Glutamatergic neuron (in vitro differentiated cells): Measurements from ENCODE around the gene KLRG1. TPM values are rescaled to one million over a fixed set of nuclear protein-coding genes. Genes with fewer than 3 reads are reported as not detected.

Source experiments
- DNase-seq: peaks from one replicate; pipeline ENCODE4 v3.0.0; 2022
- H3K27ac Mint-ChIP-seq: one replicate; pipeline ENCODE4 v1.8.0; 2020; ENCODE audit warnings: mild to moderate bottlenecking, mixed read lengths, inconsistent platforms; ENCODE audit not compliant: unreplicated experiment
- H3K27me3 Mint-ChIP-seq: one replicate; pipeline ENCODE4 v1.8.0; 2020; ENCODE audit warnings: mild to moderate bottlenecking, moderate library complexity, mixed read lengths, inconsistent platforms; ENCODE audit not compliant: unreplicated experiment
- H3K36me3 Mint-ChIP-seq: one replicate; pipeline ENCODE4 v1.8.0; 2020; ENCODE audit warnings: mild to moderate bottlenecking, mixed read lengths, inconsistent platforms; ENCODE audit not compliant: unreplicated experiment
- H3K4me1 Mint-ChIP-seq: one replicate; pipeline ENCODE4 v1.8.0; 2020; ENCODE audit warnings: mild to moderate bottlenecking, low read depth, mixed read lengths, inconsistent platforms; ENCODE audit not compliant: unreplicated experiment
- H3K4me3 Mint-ChIP-seq: one replicate; pipeline ENCODE4 v1.8.0; 2020; ENCODE audit warnings: mild to moderate bottlenecking, mixed read lengths, inconsistent platforms; ENCODE audit not compliant: unreplicated experiment
- H3K9me3 Mint-ChIP-seq: one replicate; pipeline ENCODE4 v1.8.0; 2020; ENCODE audit warnings: mild to moderate bottlenecking, moderate library complexity, mixed read lengths, inconsistent platforms; ENCODE audit not compliant: unreplicated experiment
- total RNA-seq: library from RNA; stranded (reverse); fragmentation: NEBNext Ultra II Directional; extraction: Animal tissue kit (Norgen Biotek cat#: 25700); gene quantifications from one replicate; pipeline ENCODE4 v1.2.1, GENCODE V29; 2021; ENCODE audit not compliant: unreplicated experiment
- TF ChIP-seq, protein P1 (sequence below): fragments of 200-600 bp; sonication (generic); IDR thresholded peaks from one replicate; pipeline ENCODE4 v1.5.0; 2021; ENCODE audit not compliant: partially characterized antibody, unreplicated experiment

KLRG1 gene
- total RNA-seq, 1 donor from 2014 or later, result 5.2 TPM

- Mint-ChIP-seq H3K27ac (no peak overlapping the region), H3K4me3 (no peak overlapping the region), H3K9me3 (peaks cover under 1% of the 10 kb centered on the region), H3K36me3 (no peaks in the 10 kb centered on the region), H3K27me3 (peaks cover 2% of the 10 kb centered on the region), H3K4me1 (no peaks in the 10 kb centered on the region)
- no peak for DNase-seq
- TF ChIP-seq, protein P1, sequence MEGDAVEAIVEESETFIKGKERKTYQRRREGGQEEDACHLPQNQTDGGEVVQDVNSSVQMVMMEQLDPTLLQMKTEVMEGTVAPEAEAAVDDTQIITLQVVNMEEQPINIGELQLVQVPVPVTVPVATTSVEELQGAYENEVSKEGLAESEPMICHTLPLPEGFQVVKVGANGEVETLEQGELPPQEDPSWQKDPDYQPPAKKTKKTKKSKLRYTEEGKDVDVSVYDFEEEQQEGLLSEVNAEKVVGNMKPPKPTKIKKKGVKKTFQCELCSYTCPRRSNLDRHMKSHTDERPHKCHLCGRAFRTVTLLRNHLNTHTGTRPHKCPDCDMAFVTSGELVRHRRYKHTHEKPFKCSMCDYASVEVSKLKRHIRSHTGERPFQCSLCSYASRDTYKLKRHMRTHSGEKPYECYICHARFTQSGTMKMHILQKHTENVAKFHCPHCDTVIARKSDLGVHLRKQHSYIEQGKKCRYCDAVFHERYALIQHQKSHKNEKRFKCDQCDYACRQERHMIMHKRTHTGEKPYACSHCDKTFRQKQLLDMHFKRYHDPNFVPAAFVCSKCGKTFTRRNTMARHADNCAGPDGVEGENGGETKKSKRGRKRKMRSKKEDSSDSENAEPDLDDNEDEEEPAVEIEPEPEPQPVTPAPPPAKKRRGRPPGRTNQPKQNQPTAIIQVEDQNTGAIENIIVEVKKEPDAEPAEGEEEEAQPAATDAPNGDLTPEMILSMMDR, result no peak
Measured at GRCh38 chr12:9022592-9022991, 33.2 kb downstream of the KLRG1 start.

DNA sequence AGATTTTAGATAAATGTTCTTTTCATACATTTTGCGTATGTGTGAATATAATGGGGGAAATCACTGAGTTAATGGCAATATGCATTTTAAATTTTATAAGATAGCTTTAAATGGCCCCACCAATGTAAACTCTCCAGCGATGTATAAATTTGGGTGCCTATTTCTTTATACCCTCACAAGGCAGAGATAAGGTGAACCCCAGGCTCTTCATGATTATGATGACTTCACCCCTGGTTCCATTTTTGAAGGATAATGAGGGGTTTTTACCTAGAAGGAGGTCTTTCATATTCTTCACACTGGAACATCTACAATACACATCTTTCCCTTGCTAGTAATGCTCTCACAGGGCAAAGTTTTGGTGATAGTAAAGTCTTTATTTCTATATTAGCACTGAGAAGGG is 35.2 kb downstream of the KLRG1 start:
- peaks cover 4% of the 10 kb centered on the region for H3K27me3 Mint-ChIP-seq
- no peaks in the 10 kb centered on the region for H3K36me3 Mint-ChIP-seq
- H3K9me3 Mint-ChIP-seq, result no peaks in the 10 kb centered on the region
- TF ChIP-seq, protein P1, result no peak
- H3K4me3 Mint-ChIP-seq, result no peak overlapping the region
- no peak overlapping the region for H3K27ac Mint-ChIP-seq
- no peak for DNase-seq
- H3K4me1 Mint-ChIP-seq, result no peaks in the 10 kb centered on the region

- H3K27me3 Mint-ChIP-seq, result peaks cover 2% of the 10 kb centered on the region
- DNase-seq, result no peak
- no peaks in the 10 kb centered on the region for H3K4me1 Mint-ChIP-seq
- TF ChIP-seq, protein P1, result no peak
- H3K9me3 Mint-ChIP-seq, result no peaks in the 10 kb centered on the region
- H3K27ac Mint-ChIP-seq, result no peak overlapping the region
- no peak overlapping the region for H3K4me3 Mint-ChIP-seq
- H3K36me3 Mint-ChIP-seq, result no peaks in the 10 kb centered on the region
Measured at GRCh38 chr12:9027161-9028059, 38.1 kb downstream of the KLRG1 start.

GRCh38 chr12:9030776-9031175 is 41.4 kb downstream of the KLRG1 start:
- Mint-ChIP-seq H3K27me3 (peaks cover 2% of the 10 kb centered on the region), H3K27ac (no peak overlapping the region), H3K4me1 (no peaks in the 10 kb centered on the region), H3K9me3 (no peaks in the 10 kb centered on the region), H3K36me3 (no peaks in the 10 kb centered on the region), H3K4me3 (no peak overlapping the region)
- DNase-seq, result no peak
- TF ChIP-seq, protein P1, result no peak

- Mint-ChIP-seq H3K4me3 (no peak overlapping the region), H3K9me3 (no peaks in the 10 kb centered on the region), H3K27ac (no peak overlapping the region), H3K36me3 (no peaks in the 10 kb centered on the region), H3K4me1 (no peaks in the 10 kb centered on the region), H3K27me3 (peaks cover 2% of the 10 kb centered on the region)
- DNase-seq, result no peak
- TF ChIP-seq, protein P1, result no peak
Measured at GRCh38 chr12:9032202-9032964, 43.0 kb downstream of the KLRG1 start.
